ENCODE data around the gene RPL3.

DNA sequence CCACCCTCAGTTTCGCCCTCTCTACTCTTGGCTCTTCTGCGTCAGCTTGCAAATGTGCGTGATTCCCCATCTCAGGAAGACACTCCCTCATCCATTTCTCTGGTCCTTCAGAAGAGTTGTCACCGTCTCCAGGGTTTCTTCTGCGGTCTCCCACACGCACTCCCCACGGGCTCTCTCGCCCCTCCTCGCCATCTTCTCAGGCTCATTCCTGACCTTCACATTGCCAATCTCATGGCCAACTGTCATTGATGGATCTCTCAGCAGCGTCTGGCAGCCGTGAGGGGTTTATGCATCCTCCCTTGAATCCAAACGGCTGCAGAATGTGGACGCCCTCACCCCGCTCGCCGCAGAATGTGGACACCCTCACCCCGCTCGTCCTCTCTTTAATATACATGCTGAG lies 40.8 kb upstream of the RPL3 start:
- TF ChIP-seq CTCF (conservative IDR thresholded peaks at IDR 0.05; ENCODE audit: low read depth, low read length) (no peak), EZH2 (IDR thresholded peaks at IDR 0.05; ENCODE audit: borderline replicate concordance, low read depth, low read length, poor library complexity, severe bottlenecking) (no peak)

Data from A673 (cell line).